Mucosa of stomach (tissue), 1 donor: ENCODE results near the gene BCAP31.
"Not testable (repeated sequence)": the region's sequence is repeated elsewhere in the genome, so short reads cannot be mapped to it uniquely, and the experiment has no call there.

ENCODE experiments used
- H3K27me3 ChIP-seq: one replicate; pipeline ENCODE4 v1.7.0; 2013; ENCODE audit warnings: mild to moderate bottlenecking, low read length; ENCODE audit not compliant: control insufficient read depth, insufficient read depth
- H3K36me3 ChIP-seq: one replicate; pipeline ENCODE4 v1.7.0; 2013; ENCODE audit warnings: low read length; ENCODE audit not compliant: control insufficient read depth, insufficient read depth
- H3K4me1 ChIP-seq: one replicate; pipeline ENCODE4 v1.7.0; 2013; ENCODE audit warnings: mild to moderate bottlenecking, low read length; ENCODE audit not compliant: control insufficient read depth, insufficient read depth
- H3K4me3 ChIP-seq: one replicate; pipeline ENCODE4 v1.7.0; 2013; ENCODE audit warnings: low read length
- H3K9ac ChIP-seq: one replicate; pipeline ENCODE4 v1.7.0; 2013; ENCODE audit warnings: mild to moderate bottlenecking, low read length, moderate library complexity
- H3K9me3 ChIP-seq: one replicate; pipeline ENCODE4 v1.7.0; 2013; ENCODE audit warnings: mild to moderate bottlenecking, low read length, moderate library complexity; ENCODE audit not compliant: control insufficient read depth
- donor health status: Pancreatic carcinoma.

Gene BCAP31

DNA sequence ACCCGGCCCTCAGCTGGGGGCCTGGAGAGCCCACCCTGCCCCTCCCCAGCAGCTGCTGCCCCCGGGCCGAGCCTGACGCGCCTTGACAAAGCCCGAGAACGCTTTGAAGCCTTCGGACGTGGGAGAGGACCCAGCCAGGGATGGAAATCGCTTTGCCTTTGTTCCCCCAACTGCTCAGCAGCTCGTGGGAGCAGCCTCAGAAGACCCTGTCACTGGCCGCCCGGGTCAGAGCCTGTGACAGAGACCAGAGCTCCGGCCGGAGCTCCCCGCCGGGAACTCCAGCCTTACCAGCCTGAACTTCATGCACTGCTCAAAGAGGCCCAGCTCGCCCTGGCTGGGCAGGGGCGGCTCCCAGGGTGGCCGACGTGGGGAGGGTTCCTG is 39.0 kb downstream of the BCAP31 start:
- no peaks in the 10 kb centered on the region for H3K36me3 ChIP-seq
- no peaks in the 10 kb centered on the region for H3K9me3 ChIP-seq
- H3K4me3 ChIP-seq = no peak overlapping the region
- H3K27me3 ChIP-seq = no peaks in the 10 kb centered on the region
- H3K9ac ChIP-seq = no peak overlapping the region
- peaks cover 14% of the 10 kb centered on the region for H3K4me1 ChIP-seq

DNA sequence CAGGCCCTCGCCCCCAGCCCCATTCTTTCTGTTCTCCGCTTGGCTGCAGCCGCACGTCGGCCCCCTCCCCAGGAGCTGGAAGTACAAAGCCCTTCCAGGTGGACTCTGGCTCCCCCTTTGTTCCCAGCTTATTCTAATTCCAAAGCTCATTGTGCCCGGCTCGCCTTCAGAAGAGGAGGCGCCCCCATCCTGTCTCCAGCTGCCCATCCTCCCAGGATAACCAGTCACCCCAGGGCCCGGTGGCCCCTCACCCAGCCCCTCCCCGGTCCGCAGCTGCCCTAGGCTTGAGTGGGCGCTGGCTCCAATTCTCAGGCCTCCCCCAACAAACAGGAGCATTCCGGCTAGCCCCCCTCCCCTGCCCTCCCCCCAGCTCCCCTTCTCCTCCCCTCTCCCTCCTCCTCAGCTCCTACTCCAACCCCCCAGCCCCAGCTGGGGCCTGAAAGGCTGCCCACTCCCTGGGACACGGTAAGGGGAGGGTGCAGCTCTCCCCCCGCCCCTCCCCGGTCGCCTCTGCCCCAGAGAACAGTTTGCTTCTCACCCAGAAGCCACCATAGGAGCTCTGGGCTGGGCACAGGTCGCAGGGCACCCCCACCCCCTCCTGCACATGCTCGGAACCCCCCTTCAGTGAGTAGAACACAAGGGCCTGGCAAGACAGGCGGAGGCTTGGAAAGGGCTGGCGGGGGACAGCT is 39.6 kb downstream of the BCAP31 start:
- peaks cover 10% of the 10 kb centered on the region for H3K4me1 ChIP-seq
- H3K27me3 ChIP-seq = no peaks in the 10 kb centered on the region
- H3K4me3 ChIP-seq = no peak overlapping the region
- H3K36me3 ChIP-seq = no peaks in the 10 kb centered on the region
- no peak overlapping the region for H3K9ac ChIP-seq
- no peaks in the 10 kb centered on the region for H3K9me3 ChIP-seq

DNA sequence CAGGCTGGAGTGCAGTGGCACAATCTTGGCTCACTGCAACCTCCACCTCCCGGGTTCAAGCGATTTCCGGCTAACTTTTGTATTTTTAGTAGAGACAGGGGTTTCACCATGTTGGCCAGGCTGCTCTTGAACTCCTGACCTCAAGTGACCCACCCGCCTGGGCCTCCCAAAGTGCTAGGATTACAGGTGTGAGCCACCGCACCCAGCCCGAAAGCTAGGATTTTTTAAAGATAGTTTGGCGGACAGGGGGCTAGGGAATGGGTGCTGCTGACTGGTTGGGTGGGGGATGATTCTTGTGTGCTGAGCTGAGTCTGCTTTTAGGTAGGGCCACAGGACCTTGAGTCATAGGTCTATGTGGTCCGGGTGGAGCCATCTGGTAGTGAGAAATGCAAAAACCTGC is 40.7 kb downstream of the BCAP31 start:
- H3K4me3 ChIP-seq, H3K4me1 ChIP-seq, H3K9me3 ChIP-seq, H3K36me3 ChIP-seq, H3K9ac ChIP-seq, H3K27me3 ChIP-seq: not testable (repeated sequence)

DNA sequence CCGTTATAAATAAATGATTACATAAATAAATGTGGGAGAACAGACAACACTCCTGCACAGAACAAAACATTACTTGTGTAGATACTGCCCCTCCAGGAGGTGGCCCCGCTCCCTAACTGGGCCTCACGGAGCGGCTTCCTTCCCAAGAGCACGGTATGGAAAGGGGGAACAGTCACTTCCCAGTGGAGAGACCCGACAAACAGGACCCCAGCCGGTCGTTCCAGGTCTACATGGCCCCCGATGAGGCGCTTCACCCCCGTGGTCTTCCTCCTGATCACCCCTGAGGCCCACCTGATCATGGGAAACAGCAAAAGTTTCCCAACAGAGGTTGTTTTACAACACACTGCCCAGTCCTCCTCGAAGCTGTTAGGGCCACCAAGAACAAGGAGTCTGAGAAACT is 43.0 kb downstream of the BCAP31 start:
- H3K4me3 ChIP-seq = no peak overlapping the region
- H3K27me3 ChIP-seq = no peaks in the 10 kb centered on the region
- no peaks in the 10 kb centered on the region for H3K36me3 ChIP-seq

GRCh38 chrX:153674219-153674851 is 49.9 kb downstream of the BCAP31 start:
- no peak overlapping the region for H3K4me3 ChIP-seq
- H3K9ac ChIP-seq = no peak overlapping the region
- H3K9me3 ChIP-seq = no peaks in the 10 kb centered on the region
- H3K36me3 ChIP-seq = no peaks in the 10 kb centered on the region
- H3K4me1 ChIP-seq = no peaks in the 10 kb centered on the region
- H3K27me3 ChIP-seq = peaks cover 13% of the 10 kb centered on the region

More for the DNA sequence above, 43.0 kb downstream of the BCAP31 start:
- Histone ChIP-seq H3K9ac (no peak overlapping the region), H3K9me3 (no peaks in the 10 kb centered on the region), H3K4me1 (peaks cover under 1% of the 10 kb centered on the region)

- Histone ChIP-seq H3K4me3 (no peak within 1 kb of the TSS), H3K9me3 (no peaks in the 10 kb centered on the region), H3K4me1 (no peaks in the 10 kb centered on the region), H3K36me3 (no peaks in the 10 kb centered on the region), H3K27me3 (peaks cover 13% of the 10 kb centered on the region), H3K9ac (no peak within 1 kb of the TSS)
These were observed 50.6 kb downstream of the BCAP31 start, which contains the start of gene PNCK for GRCh38 chrX:153673428-153674218. PNCK (minus strand) TSS chrX:153673813; CDS start chrX:153673076, 737 bp downstream.

GRCh38 chrX:153672531-153673427 is 51.4 kb downstream of the BCAP31 start:
- H3K4me1 ChIP-seq = no peaks in the 10 kb centered on the region
- no peak overlapping the region for H3K9ac ChIP-seq
- H3K9me3 ChIP-seq = no peaks in the 10 kb centered on the region
- peaks cover 13% of the 10 kb centered on the region for H3K27me3 ChIP-seq
- no peak overlapping the region for H3K4me3 ChIP-seq
- H3K36me3 ChIP-seq = no peaks in the 10 kb centered on the region

GRCh38 chrX:153671589-153672530 is 52.3 kb downstream of the BCAP31 start:
- no peaks in the 10 kb centered on the region for H3K4me1 ChIP-seq

GRCh38 chrX:153670748-153671588 is 53.2 kb downstream of the BCAP31 start:
- peaks cover 13% of the 10 kb centered on the region for H3K27me3 ChIP-seq
- H3K36me3 ChIP-seq = no peaks in the 10 kb centered on the region
- no peaks in the 10 kb centered on the region for H3K9me3 ChIP-seq
- no peak overlapping the region for H3K4me3 ChIP-seq
- no peaks in the 10 kb centered on the region for H3K4me1 ChIP-seq
- no peak overlapping the region for H3K9ac ChIP-seq

More at GRCh38 chrX:153671589-153672530, 52.3 kb downstream of the BCAP31 start:
- no peak overlapping the region for H3K4me3 ChIP-seq
- H3K9ac ChIP-seq = no peak overlapping the region
- no peaks in the 10 kb centered on the region for H3K9me3 ChIP-seq
- no peaks in the 10 kb centered on the region for H3K36me3 ChIP-seq
- H3K27me3 ChIP-seq = peaks cover 13% of the 10 kb centered on the region

GRCh38 chrX:153669901-153670731 is 54.1 kb downstream of the BCAP31 start:
- Histone ChIP-seq H3K9ac (no peak overlapping the region), H3K9me3 (no peaks in the 10 kb centered on the region), H3K4me1 (no peaks in the 10 kb centered on the region), H3K27me3 (peaks cover 13% of the 10 kb centered on the region), H3K4me3 (no peak overlapping the region), H3K36me3 (no peaks in the 10 kb centered on the region)
